ENCODE results near the gene OLR1.

DNA sequence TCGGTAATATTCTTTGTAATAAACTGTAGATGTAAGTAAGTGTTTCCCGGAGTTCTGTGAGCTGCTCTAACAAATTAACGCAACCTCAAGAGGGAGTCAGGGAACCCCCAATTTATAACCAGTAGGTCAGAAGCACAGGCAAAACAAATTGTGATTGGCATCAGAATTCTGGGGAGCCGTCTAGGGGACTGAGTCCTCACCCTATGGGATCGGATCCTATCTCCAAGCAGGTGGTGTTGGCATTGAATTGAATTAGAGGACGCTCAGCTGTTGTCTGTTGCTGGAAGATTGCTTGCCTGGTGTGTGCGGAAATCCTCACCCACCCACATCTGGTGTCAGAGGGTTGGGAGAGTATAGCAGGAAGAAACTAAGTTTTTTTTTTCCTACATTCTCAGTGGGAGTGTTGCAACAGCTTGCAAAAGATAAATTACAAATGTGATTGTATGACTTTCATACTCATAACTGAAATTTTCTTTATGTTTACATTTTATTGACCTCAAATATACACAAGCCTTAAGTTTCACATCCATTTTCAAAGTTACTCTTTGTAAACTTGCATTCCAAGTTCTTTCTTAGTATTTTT, 12.4 kb upstream of the OLR1 start:
- TF ChIP-seq, protein P1, sequence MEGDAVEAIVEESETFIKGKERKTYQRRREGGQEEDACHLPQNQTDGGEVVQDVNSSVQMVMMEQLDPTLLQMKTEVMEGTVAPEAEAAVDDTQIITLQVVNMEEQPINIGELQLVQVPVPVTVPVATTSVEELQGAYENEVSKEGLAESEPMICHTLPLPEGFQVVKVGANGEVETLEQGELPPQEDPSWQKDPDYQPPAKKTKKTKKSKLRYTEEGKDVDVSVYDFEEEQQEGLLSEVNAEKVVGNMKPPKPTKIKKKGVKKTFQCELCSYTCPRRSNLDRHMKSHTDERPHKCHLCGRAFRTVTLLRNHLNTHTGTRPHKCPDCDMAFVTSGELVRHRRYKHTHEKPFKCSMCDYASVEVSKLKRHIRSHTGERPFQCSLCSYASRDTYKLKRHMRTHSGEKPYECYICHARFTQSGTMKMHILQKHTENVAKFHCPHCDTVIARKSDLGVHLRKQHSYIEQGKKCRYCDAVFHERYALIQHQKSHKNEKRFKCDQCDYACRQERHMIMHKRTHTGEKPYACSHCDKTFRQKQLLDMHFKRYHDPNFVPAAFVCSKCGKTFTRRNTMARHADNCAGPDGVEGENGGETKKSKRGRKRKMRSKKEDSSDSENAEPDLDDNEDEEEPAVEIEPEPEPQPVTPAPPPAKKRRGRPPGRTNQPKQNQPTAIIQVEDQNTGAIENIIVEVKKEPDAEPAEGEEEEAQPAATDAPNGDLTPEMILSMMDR (IDR thresholded peaks at IDR 0.05; ENCODE audit: poor library complexity, severe bottlenecking) = no peak
- TF ChIP-seq, protein P2, sequence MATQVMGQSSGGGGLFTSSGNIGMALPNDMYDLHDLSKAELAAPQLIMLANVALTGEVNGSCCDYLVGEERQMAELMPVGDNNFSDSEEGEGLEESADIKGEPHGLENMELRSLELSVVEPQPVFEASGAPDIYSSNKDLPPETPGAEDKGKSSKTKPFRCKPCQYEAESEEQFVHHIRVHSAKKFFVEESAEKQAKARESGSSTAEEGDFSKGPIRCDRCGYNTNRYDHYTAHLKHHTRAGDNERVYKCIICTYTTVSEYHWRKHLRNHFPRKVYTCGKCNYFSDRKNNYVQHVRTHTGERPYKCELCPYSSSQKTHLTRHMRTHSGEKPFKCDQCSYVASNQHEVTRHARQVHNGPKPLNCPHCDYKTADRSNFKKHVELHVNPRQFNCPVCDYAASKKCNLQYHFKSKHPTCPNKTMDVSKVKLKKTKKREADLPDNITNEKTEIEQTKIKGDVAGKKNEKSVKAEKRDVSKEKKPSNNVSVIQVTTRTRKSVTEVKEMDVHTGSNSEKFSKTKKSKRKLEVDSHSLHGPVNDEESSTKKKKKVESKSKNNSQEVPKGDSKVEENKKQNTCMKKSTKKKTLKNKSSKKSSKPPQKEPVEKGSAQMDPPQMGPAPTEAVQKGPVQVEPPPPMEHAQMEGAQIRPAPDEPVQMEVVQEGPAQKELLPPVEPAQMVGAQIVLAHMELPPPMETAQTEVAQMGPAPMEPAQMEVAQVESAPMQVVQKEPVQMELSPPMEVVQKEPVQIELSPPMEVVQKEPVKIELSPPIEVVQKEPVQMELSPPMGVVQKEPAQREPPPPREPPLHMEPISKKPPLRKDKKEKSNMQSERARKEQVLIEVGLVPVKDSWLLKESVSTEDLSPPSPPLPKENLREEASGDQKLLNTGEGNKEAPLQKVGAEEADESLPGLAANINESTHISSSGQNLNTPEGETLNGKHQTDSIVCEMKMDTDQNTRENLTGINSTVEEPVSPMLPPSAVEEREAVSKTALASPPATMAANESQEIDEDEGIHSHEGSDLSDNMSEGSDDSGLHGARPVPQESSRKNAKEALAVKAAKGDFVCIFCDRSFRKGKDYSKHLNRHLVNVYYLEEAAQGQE (IDR thresholded peaks at IDR 0.05; ENCODE audit: borderline replicate concordance) = no peak
- TF ChIP-seq EP300 (conservative IDR thresholded peaks at IDR 0.05; ENCODE audit: poor library complexity, severe bottlenecking) (no peak), MXI1 (conservative IDR thresholded peaks at IDR 0.05; ENCODE audit: poor library complexity, severe bottlenecking) (no peak), TAF1 (IDR thresholded peaks at IDR 0.05; ENCODE audit: low read depth) (no peak), POLR2AphosphoS5 (IDR thresholded peaks at IDR 0.05) (no peak), EZH2 (IDR thresholded peaks at IDR 0.05; ENCODE audit: borderline replicate concordance, insufficient read depth, low read length, poor library complexity, severe bottlenecking) (no peak), RAD21 (conservative IDR thresholded peaks at IDR 0.05) (no peak)
